ENCODE data around the gene ZNF491.

DNA sequence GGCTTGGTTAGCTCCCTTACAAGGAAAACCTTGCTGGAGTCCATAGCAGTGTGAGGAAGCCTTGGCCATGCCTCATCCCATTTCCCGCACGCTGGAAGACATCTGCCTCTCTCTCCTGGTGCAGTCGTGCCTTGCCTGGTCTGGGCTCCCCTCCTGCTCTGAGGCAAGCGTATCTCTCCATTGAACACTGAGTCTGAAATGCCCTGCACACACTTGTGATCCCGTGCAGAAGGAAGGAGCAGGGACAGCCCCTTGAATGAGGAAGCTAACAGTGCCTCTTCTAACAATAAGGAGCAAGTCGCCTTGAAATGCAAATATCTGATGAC, 15.3 kb downstream of the ZNF491 start:
- TF ChIP-seq POLR2A (IDR thresholded peaks at IDR 0.05) (no peak), CTCF (IDR thresholded peaks at IDR 0.05) (no peak)
